GM19099 (cell line): ENCODE data around the gene LAMA2.

ENCODE experiments used
- POLR2A ChIP-seq: IDR thresholded peaks from 3 replicates; pipeline ENCODE4 v1.6.1; 2011; ENCODE audit warnings: low read depth; ENCODE audit not compliant: insufficient read length; ENCODE audit errors: extremely low read depth

The LAMA2 gene

DNA sequence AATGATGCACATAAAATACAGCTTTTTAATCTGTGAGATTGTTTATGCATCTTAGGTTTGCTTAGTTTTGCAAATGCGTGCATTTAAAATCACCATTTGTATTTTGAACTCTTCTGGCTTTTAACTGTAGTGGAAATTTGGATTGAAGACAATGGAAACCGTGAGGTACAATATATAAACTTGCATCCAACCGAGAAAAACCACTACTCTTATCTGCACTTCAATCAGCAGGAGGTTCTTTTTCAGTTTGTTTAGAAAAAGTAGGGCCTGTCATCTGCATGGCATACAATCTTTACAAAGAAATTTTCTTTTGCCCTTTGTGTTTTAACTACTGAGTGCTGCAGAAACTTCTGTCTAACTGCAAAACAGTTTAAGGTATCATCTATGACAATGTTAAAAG, 132.8 kb downstream of the LAMA2 start:
- TF ChIP-seq POLR2A: no peak

DNA sequence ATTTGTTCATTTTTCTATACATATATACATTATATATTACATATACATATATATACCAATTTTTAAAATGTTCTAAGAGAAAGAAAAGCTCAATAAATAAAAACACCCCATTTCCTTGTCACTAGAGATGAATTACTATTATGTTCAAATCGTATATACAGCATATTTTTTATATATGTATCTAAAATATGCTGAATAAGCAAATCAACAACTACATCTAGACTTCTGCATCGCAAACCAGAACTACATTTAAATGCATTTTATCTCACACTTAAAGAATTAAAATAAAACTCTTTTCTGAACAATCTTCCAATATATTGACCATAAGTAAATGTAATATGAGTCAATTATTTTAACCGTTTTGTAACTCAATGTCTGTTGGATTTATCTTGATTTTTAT, 133.9 kb downstream of the LAMA2 start:
- no peak for TF ChIP-seq POLR2A

DNA sequence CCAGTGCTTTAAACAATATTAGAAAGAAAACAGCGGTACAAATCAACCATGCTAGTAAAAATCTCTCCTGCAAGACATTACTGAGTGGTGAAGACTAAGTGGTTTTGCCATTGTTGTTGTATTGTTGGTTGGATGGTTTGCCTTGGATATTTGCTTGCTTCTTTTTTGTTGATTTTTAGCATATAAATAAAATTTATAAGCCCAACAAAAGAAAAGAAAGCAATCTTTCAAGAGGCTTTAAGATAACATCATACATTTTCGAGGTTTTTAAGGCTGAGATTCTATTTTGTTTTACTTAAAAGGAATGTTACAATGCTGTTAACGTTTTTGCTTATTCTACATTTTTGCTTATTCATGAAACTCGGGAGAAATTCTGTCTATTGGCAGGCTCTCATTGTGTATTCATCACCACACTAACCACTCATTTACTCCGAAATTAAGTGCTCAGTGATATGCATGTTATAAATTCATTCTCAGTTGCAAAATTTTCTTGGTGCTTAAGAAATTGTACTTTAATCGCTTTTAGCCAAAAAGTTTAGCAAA, 139.1 kb downstream of the LAMA2 start:
- TF ChIP-seq POLR2A: no peak

DNA sequence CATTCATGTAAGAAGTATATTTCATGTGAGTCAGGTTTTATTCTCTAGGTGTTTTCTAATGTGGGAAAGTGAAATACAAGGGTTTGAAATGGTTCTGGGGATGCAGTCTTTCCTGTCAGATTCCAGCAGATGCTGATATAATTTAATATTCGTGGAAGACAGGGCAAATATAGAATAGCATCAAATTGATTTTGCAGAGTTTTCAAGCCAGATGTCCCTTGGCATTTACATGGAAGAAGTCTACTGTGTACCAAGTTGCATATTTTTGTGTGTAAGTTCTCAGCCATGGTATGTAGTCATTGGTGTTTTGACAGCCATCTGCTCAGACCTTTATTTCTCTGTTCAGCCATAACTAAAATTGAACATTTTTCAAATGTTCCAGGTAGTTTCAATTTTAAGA, 143.7 kb downstream of the LAMA2 start:
- TF ChIP-seq POLR2A: no peak

DNA sequence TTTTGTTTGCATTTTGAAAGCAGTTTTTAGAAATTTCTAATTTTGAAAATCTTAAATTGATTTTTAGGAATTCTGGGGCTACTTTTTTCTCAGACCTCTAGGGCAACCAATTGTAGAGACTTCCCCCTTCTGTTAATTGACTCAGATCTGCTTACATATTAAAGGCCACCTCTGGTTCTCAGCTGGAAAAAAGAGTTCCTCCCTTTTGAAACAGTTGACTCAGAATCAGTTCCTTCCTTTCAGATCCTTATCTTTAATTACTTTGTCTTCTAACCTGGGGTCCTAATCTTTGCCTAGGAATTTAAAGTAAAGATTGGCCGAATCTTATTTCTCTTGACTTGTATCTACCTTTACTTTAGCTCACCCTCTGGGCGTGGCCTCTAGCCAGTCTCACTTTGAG, 146.8 kb downstream of the LAMA2 start:
- no peak for TF ChIP-seq POLR2A

DNA sequence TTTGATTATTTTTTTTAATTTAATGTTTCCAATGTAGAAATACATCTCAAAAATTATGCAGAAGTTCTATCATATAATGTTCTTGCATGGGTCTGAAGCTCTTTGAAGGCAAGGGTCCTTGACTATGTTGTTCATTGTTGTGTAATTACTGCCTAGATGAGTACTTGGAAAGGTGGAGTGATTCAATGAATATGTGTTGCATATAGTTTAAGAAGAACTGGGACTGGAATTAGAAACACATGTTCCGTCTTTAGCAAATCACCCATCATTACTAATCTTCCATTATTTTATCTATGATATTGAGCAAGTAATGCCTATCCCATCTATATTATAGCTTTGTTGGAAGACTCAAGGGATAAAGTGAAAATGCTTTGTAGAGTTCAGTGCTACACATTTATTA, 147.3 kb downstream of the LAMA2 start:
- no peak for TF ChIP-seq POLR2A

DNA sequence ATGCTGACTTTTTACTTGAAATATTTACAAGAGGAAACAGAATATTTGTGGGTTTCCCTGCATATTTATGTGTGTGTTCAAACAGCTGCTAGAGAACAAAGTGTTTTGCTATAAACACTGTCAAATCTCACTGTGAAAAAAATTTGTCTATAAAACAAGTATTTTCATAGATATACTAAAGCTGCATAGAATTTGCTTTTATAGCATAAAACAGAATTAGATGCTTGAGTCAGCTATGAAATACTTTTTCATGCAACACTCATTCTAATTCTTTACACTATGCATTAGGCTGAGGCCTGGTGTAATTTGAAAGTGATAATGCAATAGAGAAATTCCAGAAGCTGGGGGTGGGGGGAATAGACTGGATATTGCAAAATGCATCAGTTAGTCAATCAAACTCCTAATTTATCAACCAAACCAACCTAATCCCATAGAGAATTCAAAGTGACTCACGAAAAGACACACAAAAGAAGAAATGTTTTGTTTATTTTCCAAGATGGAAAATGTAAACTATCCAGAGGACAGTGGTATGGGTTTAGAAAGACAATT, 148.2 kb downstream of the LAMA2 start:
- no peak for TF ChIP-seq POLR2A

DNA sequence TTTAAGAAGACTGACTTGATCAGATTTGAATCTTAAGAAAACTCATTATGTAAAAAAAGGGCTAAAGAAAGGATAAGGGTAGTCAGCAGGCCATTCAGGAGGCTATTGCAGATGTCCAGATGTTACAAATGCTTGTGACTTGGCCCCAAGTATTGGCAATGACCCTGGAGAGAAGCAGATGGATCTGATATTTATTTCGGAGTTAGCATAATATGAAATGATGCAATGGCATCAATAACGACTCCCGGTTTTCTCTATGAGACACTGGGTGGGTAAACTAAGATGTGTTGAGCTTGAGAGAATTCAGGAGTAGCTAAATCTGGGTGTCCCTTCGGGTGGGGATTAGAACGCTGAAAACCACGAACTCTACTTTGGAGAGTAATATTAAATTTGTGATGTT, 149.7 kb downstream of the LAMA2 start:
- TF ChIP-seq POLR2A: no peak

DNA sequence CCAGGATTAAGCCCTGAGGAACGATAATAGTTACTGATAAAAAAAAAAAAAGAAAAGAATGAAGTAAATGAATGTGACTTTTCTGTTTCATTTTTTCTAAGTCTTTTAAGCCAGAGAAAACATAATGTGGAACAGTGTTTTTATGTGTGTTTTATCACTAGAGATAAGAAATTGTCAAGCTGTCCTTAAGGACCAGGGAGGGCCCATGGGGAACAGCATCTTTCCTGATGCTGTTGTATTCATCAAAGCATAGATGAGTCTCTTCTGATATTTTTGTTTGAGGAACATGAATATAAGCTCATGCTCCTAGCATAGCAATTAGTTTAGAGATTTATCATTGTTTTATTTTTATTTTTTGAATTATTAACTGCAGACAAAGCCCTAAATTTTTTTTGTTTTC, 150.2 kb downstream of the LAMA2 start:
- TF ChIP-seq POLR2A: no peak

DNA sequence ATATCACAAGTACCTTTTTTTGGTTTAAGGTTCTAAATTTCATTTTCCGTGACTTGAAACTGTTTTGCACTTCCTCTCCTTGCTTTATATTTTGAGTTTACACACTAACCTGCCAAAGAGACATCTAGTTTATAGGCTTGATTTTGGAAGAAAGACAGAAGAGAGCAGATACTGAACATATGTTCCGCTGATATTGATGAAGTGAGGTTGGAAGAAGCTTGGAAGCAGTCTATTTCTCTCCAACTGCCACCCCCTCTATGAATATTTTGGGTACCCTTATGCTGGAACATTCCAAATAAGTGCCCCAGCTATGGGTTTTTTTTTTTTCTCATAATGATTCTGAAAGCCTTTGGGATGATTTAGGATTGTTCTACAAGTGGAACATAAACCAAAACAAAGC, 150.6 kb downstream of the LAMA2 start:
- TF ChIP-seq POLR2A: no peak

DNA sequence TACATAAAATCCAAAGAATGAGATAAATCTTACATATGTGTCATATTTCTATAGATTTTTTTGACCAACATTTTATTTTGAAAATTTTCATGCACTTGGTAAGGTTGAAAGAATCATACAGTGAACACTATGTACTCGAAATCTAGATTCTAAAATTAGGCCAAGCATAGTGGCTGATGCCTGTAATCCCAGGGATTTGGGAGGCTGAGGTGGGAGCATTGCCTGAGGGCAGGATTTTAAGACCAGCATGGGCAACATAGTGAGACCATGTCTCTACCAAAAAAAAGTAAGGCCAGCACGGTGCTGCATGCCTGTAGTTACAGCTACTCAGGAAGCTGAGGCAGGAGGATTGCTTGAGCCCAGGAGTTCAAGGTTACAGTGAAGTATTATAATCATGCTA, 158.6 kb downstream of the LAMA2 start:
- no peak for TF ChIP-seq POLR2A

DNA sequence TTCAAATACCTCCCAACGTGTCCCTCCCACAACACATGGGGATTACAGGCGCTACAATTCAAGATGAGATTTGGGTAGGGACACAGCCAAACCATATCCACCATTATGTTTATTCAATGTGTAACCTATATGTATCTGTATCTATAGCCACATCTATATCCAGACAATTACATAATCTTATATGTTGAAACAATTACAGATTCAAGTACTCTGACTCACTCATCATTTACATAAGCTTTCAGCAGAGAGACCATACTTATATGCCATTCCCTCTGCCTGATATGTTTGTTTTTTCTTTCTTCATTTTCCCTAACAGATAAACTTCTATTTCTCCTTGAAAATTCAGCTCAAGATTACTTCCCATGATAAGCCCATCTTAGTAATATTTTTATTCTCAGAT, 163.6 kb downstream of the LAMA2 start:
- no peak for TF ChIP-seq POLR2A

DNA sequence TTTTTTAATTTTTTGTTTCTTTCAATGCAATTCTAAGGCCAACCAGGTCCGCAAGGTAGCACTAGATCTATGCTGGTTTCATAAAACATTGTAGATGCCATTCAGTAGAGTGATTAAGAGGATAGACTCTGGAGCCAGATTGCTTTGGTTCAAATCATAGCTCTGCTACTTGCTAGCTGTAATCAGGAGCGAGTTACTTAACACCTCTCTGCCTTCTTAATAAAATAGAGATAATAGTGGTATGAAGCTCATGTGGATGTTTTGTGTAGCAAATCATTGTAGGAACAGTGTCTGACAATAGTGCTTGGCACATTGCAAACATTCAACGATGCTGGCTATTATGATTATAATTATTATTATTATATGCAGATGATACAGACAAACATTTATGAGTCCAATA, 164.9 kb downstream of the LAMA2 start:
- no peak for TF ChIP-seq POLR2A

DNA sequence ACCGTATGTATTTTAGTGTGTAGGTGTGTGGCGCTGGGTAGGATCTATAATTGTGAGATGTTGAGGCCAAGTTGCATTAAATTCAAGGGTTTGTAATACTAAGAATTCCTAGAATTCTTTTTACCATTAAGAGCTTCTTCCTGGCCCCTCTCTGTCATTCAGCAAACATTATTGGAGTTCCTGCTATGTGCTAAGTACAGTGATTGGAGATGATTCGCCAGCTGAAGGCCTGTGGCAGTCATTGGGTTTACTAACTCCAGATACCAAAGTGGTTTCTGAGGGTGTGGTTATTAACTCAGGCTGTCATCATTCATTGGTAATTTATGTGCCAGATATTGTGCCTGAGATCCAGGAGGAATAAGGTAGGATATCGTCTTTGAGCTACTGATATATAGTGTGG, 167.1 kb downstream of the LAMA2 start:
- TF ChIP-seq POLR2A: no peak

DNA sequence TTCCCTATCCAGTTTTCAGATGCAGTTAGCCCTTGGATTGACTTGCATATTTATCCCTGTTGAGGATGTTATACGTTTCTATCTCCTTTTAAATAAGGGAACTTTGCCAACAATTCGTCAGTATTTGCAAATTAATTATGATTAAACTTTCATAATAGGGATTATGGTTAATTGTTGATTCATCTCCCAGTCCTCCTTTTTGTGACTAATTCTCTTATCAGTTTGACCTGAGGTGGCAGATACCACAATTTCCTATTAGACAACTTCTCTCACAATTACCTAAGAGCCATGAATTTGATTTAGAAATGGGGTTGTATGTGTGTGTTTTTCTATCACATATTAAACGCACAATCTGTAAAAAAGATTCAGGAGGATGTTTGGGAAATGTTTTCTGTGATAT, 172.9 kb downstream of the LAMA2 start:
- no peak for TF ChIP-seq POLR2A

DNA sequence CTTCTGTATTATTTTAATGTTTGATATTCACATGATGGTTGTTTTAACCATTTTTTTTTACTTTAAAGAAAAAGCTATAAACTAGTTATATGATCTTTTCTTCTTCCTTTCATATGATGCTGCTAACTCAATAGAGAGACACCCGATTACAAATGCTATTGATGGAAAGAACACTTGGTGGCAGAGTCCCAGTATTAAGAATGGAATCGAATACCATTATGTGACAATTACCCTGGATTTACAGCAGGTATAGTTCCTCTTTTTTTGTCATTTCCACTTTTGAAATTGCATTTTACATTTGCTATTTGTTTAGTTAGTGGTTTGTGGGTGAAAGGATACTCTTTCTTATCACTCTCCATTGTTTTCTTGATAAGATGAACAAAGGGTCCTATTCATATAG, 176.7 kb downstream of the LAMA2 start:
- no peak for TF ChIP-seq POLR2A

DNA sequence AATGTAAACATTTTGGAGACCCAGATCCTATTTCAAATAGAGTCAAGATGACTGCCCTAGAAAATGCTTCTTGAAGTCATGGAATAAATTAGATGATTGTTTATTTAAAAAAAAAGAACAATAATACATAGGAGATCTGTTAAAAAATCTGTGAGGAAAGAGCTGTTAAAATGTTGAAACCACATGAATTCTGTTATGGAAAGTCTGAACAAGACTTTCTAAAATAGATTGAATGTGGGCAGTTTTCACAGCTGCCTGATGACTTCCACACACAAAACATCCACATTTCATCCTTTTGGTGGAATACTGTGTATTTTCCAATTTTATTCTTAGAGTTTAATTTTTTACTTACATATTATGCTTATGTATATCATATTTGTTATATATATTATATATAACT, 186.1 kb downstream of the LAMA2 start:
- no peak for TF ChIP-seq POLR2A
